ENCODE measurements around the gene SLC4A3. TPM values are rescaled to one million over a fixed set of nuclear protein-coding genes. Genes with fewer than 3 reads are reported as not detected.

SLC4A3 gene
- total RNA-seq, 4 donors from 2014 or later, result 5.2 to 15.8 (median 8.6) TPM

- no peak for DNase-seq (ENCODE audit: low spot score)
- no peak for TF ChIP-seq CTCF (IDR thresholded peaks at IDR 0.05)
Observed at GRCh38 chr2:219664944-219665343, 37.5 kb downstream of the SLC4A3 start.

GRCh38 chr2:219665926-219666325, 38.5 kb downstream of the SLC4A3 start:
- TF ChIP-seq CTCF (IDR thresholded peaks at IDR 0.05), result no peak
- ATAC-seq (ENCODE audit: low FRiP score) (no peak), DNase-seq (ENCODE audit: low spot score) (no peak)

More at GRCh38 chr2:219664944-219665343, 37.5 kb downstream of the SLC4A3 start:
- ATAC-seq (ENCODE audit: low FRiP score), result no peak

GRCh38 chr2:219668316-219668715, 40.9 kb downstream of the SLC4A3 start:
- ATAC-seq (ENCODE audit: low FRiP score), result no peak
- no peak for TF ChIP-seq CTCF (IDR thresholded peaks at IDR 0.05)
- no peak for DNase-seq (ENCODE audit: low spot score)

GRCh38 chr2:219670386-219670785, 43.0 kb downstream of the SLC4A3 start:
- ATAC-seq (ENCODE audit: low FRiP score) (no peak), DNase-seq (ENCODE audit: low spot score) (no peak)
- TF ChIP-seq CTCF (IDR thresholded peaks at IDR 0.05), result no peak

GRCh38 chr2:219671279-219671678, 43.8 kb downstream of the SLC4A3 start:
- ATAC-seq (ENCODE audit: low FRiP score) (no peak), DNase-seq (ENCODE audit: low spot score) (no peak)
- TF ChIP-seq CTCF (IDR thresholded peaks at IDR 0.05), result no peak

GRCh38 chr2:219672406-219672805, 45.0 kb downstream of the SLC4A3 start:
- DNase-seq (ENCODE audit: low spot score) (no peak), ATAC-seq (ENCODE audit: low FRiP score) (no peak)
- no peak for TF ChIP-seq CTCF (IDR thresholded peaks at IDR 0.05)

- TF ChIP-seq CTCF (IDR thresholded peaks at IDR 0.05), result no peak
- no peak for ATAC-seq (ENCODE audit: low FRiP score)
- no peak for DNase-seq (ENCODE audit: low spot score)
Observed at GRCh38 chr2:219675221-219675620, 47.8 kb downstream of the SLC4A3 start.
